ENCODE measurements around the gene GFRA4.
A peak's percentile ranks its signal among the peaks of the same experiment; 100 is the strongest.

GFRA4 gene

GRCh38 chr20:3663031-3663701 is at the start of gene GFRA4:
GFRA4 (minus strand) TSS chr20:3663399; CDS start chr20:3663399, 0 bp downstream.
- DNase-seq (ENCODE audit: low read depth in 2 of 2, low spot score in 1 of 2), result no peak

GRCh38 chr20:3712279-3712873 is 49.2 kb upstream of the GFRA4 start, which contains the start of gene SIGLEC1:
SIGLEC1 (minus strand) TSS chr20:3712600; CDS start chr20:3707128, 5,472 bp downstream.
- DNase-seq (ENCODE audit: low read depth in 2 of 2, low spot score in 1 of 2), result no peak

- DNase-seq (ENCODE audit: low read depth in 2 of 2, low spot score in 1 of 2), result no peak
These were observed 48.3 kb upstream of the GFRA4 start for GRCh38 chr20:3711484-3711941.

- peak; percentile 42 to 59 for DNase-seq (ENCODE audit: low read depth in 2 of 2, low spot score in 1 of 2)
These were observed 47.7 kb upstream of the GFRA4 start for GRCh38 chr20:3710703-3711483.

- no peak for DNase-seq (ENCODE audit: low read depth in 2 of 2, low spot score in 1 of 2)
These were observed 46.8 kb upstream of the GFRA4 start for GRCh38 chr20:3710011-3710466.

GRCh38 chr20:3707508-3707899 is 44.3 kb upstream of the GFRA4 start:
- DNase-seq (ENCODE audit: low read depth in 2 of 2, low spot score in 1 of 2), result no peak

- DNase-seq (ENCODE audit: low read depth in 2 of 2, low spot score in 1 of 2), result no peak
These were observed 43.7 kb upstream of the GFRA4 start for GRCh38 chr20:3706774-3707507.

GRCh38 chr20:3705970-3706739 is 43.0 kb upstream of the GFRA4 start:
- no peak for DNase-seq (ENCODE audit: low read depth in 2 of 2, low spot score in 1 of 2)

GRCh38 chr20:3705491-3705969 is 42.3 kb upstream of the GFRA4 start:
- no peak for DNase-seq (ENCODE audit: low read depth in 2 of 2, low spot score in 1 of 2)

GRCh38 chr20:3704087-3704486 is 40.9 kb upstream of the GFRA4 start:
- DNase-seq (ENCODE audit: low read depth in 2 of 2, low spot score in 1 of 2), result no peak

- no peak for DNase-seq (ENCODE audit: low read depth in 2 of 2, low spot score in 1 of 2)
These were observed 39.6 kb upstream of the GFRA4 start for GRCh38 chr20:3702611-3703391.

- no peak for DNase-seq (ENCODE audit: low read depth in 2 of 2, low spot score in 1 of 2)
These were observed 38.1 kb upstream of the GFRA4 start for GRCh38 chr20:3701061-3701998.

- no peak for DNase-seq (ENCODE audit: low read depth in 2 of 2, low spot score in 1 of 2)
These were observed 35.8 kb upstream of the GFRA4 start for GRCh38 chr20:3699037-3699436.

GRCh38 chr20:3698591-3699001 is 35.4 kb upstream of the GFRA4 start:
- DNase-seq (ENCODE audit: low read depth in 2 of 2, low spot score in 1 of 2), result no peak

- DNase-seq (ENCODE audit: low read depth in 2 of 2, low spot score in 1 of 2), result no peak
These were observed 34.5 kb upstream of the GFRA4 start for GRCh38 chr20:3697588-3698305.

- no peak for DNase-seq (ENCODE audit: low read depth in 2 of 2, low spot score in 1 of 2)
These were observed 33.8 kb upstream of the GFRA4 start for GRCh38 chr20:3696745-3697587.

GRCh38 chr20:3696200-3696599 is 33.0 kb upstream of the GFRA4 start:
- DNase-seq (ENCODE audit: low read depth in 2 of 2, low spot score in 1 of 2), result no peak

Data from stimulated activated CD8-positive, alpha-beta memory T cell treated with anti-CD3 and anti-CD28 coated beads, Interleukin-4, amount 100 ng/mL, for 1 hour (primary cell).